Coronary artery (tissue), 2 donors: ENCODE results near the gene KLK4.

Source experiments
- DNase-seq: peaks from one replicate; pipeline ENCODE4 v3.0.0-alpha.2; 2017; ENCODE audit warnings: low spot score
- H3K27ac ChIP-seq, 2 donors: fragments of 200-600 bp; sonication (generic); one replicate each; pipeline ENCODE4 v1.5.1; 2016 to 2019
- H3K4me3 ChIP-seq: fragments of 200-600 bp; sonication (generic); 2 replicates; pipeline ENCODE4 v1.5.1; 2016; ENCODE audit warnings: mild to moderate bottlenecking, moderate library complexity
- CTCF ChIP-seq: fragments of 200-600 bp; sonication (generic); IDR thresholded peaks from one replicate; pipeline ENCODE4 v1.5.1; 2019; ENCODE audit warnings: antibody characterized with exemption

The KLK4 gene

GRCh38 chr19:50944795-50945194, 33.6 kb upstream of the KLK4 start:
- TF ChIP-seq CTCF: no peak
- no peak for DNase-seq
- Histone ChIP-seq H3K27ac (no peak overlapping the region), H3K4me3 (no peak overlapping the region)

GRCh38 chr19:50943074-50943828, 32.1 kb upstream of the KLK4 start:
- H3K27ac ChIP-seq: no peak overlapping the region

GRCh38 chr19:50939596-50939995, 28.4 kb upstream of the KLK4 start:
- DNase-seq: no peak
- TF ChIP-seq CTCF: no peak
- H3K27ac ChIP-seq: no peak overlapping the region
- no peak overlapping the region for H3K4me3 ChIP-seq

More at GRCh38 chr19:50943074-50943828, 32.1 kb upstream of the KLK4 start:
- TF ChIP-seq CTCF: no peak
- H3K4me3 ChIP-seq: no peak overlapping the region
- no peak for DNase-seq

- DNase-seq: no peak
- TF ChIP-seq CTCF: no peak
- H3K27ac ChIP-seq: no peak overlapping the region
- no peak overlapping the region for H3K4me3 ChIP-seq
Observed at GRCh38 chr19:50933640-50934039, 22.4 kb upstream of the KLK4 start.

GRCh38 chr19:50932690-50933083, 21.5 kb upstream of the KLK4 start:
- no peak for DNase-seq
- Histone ChIP-seq H3K4me3 (no peak overlapping the region), H3K27ac (no peak overlapping the region)
- no peak for TF ChIP-seq CTCF

GRCh38 chr19:50932018-50932689, 21.0 kb upstream of the KLK4 start:
- TF ChIP-seq CTCF: no peak
- Histone ChIP-seq H3K27ac (no peak overlapping the region), H3K4me3 (no peak overlapping the region)
- no peak for DNase-seq

GRCh38 chr19:50931023-50931422, 19.8 kb upstream of the KLK4 start:
- no peak overlapping the region for H3K27ac ChIP-seq
- H3K4me3 ChIP-seq: no peak overlapping the region
- TF ChIP-seq CTCF: no peak
- no peak for DNase-seq
